Activated CD4-positive, alpha-beta T cell treated with anti-CD3 and anti-CD28 coated beads, Interleukin-2, amount 50 U/mL, for 1 hour (primary cell): ENCODE measurements around the gene SUV39H2.
A peak's percentile ranks its signal among the peaks of the same experiment; 100 is the strongest.
"Not testable (repeated sequence)": the region's sequence is repeated elsewhere in the genome, so short reads cannot be mapped to it uniquely, and the experiment has no call there.

Experiments used
- DNase-seq: peaks from one replicate; pipeline ENCODE4 v3.0.0-alpha.2; 2020

The SUV39H2 gene, protein sequence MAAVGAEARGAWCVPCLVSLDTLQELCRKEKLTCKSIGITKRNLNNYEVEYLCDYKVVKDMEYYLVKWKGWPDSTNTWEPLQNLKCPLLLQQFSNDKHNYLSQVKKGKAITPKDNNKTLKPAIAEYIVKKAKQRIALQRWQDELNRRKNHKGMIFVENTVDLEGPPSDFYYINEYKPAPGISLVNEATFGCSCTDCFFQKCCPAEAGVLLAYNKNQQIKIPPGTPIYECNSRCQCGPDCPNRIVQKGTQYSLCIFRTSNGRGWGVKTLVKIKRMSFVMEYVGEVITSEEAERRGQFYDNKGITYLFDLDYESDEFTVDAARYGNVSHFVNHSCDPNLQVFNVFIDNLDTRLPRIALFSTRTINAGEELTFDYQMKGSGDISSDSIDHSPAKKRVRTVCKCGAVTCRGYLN

DNA sequence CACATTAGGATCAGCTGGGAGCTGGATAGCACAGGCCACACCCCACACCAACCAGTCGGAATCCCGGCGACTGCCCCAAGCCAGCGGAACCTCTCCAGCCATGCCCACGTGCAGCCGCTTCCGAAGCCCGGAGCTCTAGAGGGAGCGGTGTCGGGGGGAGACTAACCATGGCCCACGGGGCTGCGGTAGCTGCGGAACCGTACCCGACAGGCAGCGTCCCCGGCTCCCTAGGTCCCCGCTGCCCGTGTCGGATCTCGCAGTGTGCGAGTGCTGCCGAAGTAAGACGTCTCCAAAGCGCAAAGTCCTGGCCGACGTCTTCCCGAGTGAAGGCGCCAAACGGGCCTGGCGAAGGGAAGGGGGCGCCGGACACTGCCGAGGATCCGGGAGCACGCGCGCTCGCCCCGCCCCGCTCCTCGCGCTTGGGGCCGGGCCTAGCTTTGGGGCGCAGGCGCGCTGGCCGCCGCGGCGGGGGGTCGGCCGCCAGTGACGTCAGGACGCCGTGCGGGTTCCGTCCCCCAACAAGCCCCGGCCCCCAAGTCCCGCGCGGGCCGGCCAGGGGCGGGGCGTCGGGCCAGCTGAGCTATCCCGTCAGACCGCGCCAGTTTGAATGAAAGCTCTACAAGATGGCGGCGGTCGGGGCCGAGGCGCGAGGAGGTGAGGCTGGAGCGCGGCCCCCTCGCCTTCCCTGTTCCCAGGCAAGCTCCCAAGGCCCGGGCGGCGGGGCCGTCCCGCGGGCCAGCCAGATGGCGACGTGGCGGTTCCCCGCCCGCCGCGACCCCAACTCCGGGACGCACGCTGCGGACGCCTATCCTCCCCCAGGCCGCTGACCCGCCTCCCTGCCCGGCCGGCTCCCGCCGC is at the start of gene SUV39H2:
SUV39H2 (plus strand) TSS at position 601 of the 858 bp plus-strand sequence; CDS start at position 624, 23 bp downstream.
- peak; percentile 87 for DNase-seq

GRCh38 chr10:14833106-14833505 is 45.6 kb upstream of the SUV39H2 start:
- DNase-seq: no peak

DNA sequence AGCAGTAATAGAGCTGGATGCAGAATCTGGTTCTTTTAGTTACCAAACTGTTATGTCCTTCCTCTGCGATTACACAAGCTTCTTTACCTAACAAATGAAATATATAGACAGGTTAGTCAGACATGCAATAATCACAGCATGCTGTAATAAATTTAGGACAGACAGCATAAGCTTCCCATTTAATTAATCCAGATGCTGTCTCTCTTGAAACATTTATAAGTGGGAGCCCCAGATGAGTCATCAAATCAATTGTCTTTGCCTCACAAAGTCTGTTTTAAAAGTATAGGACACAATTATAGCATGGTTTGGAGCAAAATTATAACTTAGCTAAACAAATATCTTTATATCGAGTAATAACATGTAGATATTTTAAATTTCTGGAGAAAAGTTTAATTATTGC is 42.5 kb upstream of the SUV39H2 start:
- no peak for DNase-seq

DNA sequence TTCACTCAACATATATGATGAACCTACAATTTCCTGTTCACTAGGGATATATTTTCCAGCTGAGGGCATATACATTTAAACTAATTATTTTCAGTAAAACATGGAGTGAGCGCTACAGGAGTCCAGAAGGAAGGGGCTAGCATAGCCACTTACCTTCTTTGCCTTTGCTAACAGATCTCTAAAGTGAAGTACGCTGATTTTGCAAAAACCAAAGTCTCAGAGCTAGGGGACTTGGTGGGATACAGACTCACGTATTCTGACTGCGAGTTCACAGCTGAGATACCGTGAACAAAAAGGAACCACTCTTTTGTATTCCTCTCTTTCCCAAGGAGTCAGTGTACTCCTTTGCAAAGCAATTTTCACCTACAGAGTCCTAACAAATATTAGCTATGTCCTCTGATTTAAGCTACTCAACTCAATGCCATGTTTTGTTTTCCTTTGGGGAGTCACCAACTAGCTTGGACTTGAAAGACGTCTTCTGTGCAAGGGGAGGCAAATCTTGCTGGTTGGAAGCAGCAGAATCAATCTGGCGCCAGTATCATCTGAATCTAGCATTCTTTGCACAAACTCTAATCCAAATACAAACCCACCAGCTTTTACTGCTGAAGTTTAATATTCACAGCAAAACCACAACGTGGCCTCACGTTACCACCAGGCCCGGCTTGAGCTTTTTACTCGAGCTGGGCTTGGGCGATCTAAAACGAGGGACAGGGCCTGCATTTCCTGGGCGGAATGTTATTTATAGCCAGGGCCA is 41.5 kb upstream of the SUV39H2 start:
- DNase-seq: no peak

DNA sequence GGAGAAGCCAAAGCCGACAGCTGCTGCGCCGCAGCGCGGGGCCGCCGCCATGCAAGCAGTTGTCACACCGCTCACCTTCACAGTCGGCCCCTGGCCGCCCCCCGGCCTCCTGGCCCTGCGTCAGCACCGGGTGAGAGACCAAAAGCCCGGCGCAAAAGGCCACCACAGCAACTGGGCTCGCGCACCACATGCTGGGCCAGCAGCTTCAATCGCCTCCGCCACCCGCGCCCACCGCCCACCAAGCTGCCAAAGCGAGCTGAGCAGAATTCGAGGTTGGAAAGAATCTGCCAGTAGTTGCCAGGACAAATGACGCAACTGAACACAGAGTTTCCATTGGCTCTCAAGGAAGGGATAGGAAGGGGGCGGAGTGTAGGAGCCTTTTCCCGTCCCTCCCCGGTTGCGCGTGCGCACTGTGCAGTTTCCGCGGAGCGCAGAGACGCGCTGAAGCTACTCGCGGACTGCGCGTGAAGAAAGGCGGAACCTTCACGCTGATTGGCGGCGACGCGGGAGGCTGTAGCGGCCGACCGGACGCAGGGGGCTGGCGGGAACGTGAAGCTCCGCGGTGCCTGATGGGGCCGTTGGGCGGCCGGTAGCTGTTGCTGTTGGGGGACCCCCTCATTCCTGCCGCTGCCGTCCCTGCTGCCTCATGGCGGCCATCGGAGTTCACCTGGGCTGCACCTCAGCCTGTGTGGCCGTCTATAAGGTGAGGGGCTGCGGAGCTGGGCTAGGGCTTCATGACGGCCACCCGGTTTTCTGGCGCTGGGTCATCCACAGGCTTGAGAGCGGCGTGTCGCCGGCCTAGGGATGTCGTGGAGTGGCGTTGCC is 40.7 kb upstream of the SUV39H2 start, which contains the start of the genes CDNF, HSPA14 and MSANTD7:
CDNF (minus strand) TSS at position 281 of the 825 bp plus-strand sequence; CDS start at position 190, 91 bp downstream.
HSPA14 (plus strand) TSS at position 550 of the 825 bp plus-strand sequence; CDS start at position 647, 97 bp downstream.
MSANTD7 (plus strand) TSS at position 550 of the 825 bp plus-strand sequence. CDS start 3,979 bp downstream, outside the sequence.
- DNase-seq: peak; percentile 99

DNA sequence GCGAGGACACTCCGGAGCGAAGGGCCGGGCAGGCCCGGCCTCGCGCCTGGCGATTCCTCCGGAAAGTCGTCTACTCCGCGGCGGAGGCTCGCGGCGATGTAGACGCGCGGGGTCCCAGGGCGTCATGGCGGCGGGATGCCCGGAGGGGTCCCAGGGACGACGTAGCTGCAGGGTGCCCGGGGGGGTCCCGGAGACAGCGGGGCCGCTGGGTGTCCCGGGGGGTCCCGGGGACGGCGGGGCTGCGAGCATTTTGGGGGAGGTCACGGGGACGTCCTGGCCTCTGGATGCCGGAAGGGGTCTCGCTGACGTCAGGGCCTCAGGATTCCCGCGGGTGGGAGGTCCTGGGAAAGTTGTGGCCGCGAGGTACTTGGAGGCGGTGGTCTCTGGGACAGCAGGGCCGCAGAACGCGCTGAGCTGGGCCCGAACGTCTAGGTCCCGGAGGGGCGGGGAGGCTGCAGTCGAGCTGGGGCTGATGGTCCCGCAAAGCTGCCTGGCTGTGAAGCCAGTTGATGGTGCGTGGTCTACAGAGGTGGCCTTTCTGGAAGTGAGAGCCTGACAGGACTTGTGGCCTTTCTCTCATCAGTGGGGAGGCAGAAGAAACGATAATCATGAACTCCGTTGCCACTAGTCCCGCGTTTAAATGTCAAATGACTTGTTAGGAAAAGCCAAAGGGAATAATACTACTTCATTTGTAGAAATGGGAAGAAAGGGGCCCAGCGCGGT is 39.9 kb upstream of the SUV39H2 start:
- DNase-seq: peak; percentile 17

GRCh38 chr10:14839305-14839695 is 39.4 kb upstream of the SUV39H2 start:
- DNase-seq: no peak

GRCh38 chr10:14840178-14840577 is 38.5 kb upstream of the SUV39H2 start:
- no peak for DNase-seq

- DNase-seq: no peak
Measured at GRCh38 chr10:14843327-14843988, 35.2 kb upstream of the SUV39H2 start.

GRCh38 chr10:14844948-14845347 is 33.7 kb upstream of the SUV39H2 start:
- no peak for DNase-seq

- DNase-seq: no peak
Measured at GRCh38 chr10:14852236-14852635, 26.4 kb upstream of the SUV39H2 start.

DNA sequence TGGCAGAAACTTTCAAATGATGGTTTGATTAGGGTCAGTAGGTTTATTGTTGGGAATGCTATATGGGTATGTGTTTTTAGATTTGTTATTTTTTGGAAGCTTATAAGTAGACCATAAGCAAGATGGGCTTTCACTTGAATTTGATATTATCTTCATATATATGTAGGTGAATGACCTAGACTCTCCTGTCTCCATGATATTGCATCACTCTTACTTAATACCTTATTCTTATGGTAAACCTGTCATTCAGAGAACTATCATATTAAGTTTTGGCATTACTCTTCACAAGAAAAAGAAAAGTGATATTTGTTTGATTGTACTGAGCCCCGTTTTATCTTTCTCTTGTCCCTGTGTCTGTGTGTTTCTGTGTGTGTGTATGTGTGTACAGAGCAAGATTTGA is 23.2 kb upstream of the SUV39H2 start:
- DNase-seq: no peak

- DNase-seq: no peak
Measured at GRCh38 chr10:14858338-14858960, 20.2 kb upstream of the SUV39H2 start.

- DNase-seq: no peak
Measured at GRCh38 chr10:14859043-14859442, 19.6 kb upstream of the SUV39H2 start.

DNA sequence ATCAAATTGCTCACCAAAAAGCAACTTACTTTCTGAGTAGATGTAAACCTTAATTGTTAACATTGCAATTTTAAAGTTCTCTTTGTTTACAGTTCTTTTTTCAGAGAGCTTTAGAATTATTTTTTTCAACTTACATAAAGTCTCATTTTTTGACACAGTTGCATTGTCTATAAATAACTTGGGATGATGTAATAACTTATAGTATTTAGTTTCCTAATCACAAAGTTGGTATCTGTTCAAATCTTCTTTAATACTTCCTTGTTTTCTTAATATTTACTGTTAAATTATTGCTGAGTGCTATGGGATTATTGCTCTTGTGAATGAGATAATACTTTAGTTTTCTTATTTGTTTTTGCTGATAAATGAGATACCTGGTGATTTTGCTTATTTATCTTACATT is 18.9 kb upstream of the SUV39H2 start:
- no peak for DNase-seq

DNA sequence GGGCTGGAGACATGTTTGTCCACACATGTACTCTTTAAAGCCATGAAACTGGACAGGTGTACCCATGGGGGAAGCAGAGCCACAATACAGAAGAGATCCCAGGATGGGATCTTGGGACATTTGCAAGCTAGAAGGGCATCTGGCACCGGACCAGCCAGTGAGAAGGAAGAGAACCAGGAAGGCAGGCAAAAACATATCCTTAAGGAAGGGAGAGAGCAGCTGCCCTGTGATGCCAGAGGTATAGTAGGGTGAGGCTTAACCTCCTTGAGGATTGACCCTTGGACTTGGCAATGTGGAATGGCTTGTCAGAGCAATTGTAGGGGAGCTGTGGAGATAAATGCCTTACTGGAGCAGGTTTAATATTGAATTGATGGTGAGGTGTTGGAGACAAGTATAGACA is 17.9 kb upstream of the SUV39H2 start:
- DNase-seq: no peak

DNA sequence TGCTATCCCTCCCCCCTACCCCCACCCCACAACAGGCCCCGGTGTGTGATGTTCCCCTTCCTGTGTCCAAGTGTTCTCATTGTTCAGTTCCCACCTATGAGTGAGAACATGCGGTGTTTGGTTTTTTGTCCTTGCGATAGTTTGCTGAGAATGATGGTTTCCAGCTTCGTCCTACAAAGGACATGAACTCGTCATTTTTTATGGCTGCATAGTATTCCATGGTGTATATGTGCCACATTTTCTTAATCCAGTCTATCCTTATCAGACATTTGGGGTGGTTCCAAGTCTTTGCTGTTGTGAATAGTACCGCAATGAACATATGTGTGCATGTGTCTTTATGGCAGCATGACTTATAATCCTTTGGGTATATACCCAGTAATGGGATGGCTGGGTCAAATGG is 14.2 kb upstream of the SUV39H2 start:
- not testable (repeated sequence) for DNase-seq

DNA sequence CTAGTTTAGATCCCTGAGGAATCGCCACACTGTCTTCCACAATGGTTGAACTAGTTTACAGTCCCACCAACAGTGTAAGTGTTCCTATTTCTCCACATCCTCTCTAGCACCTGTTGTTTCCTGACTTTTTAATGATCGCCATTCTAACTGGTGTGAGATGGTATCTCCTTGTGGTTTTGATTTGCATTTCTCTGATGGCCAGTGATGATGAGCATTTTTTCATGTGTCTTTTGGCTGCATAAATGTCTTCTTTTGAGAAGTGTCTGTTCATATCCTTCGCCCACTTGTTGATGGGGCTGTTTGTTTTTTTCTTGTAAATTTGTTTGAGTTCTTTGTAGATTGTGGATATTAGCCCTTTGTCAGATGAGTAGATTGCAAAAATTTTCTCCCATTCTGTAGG is 13.8 kb upstream of the SUV39H2 start:
- DNase-seq: not testable (repeated sequence)

GRCh38 chr10:14873090-14873760 is 5.4 kb upstream of the SUV39H2 start:
- DNase-seq: no peak
